DND-41 (cell line): Measurements from ENCODE around the gene MTSS2.

Experiments used
- ATAC-seq: fragments of 200-7000 bp; cut with Tn5 transposase; 3 replicates; pipeline ENCODE4 v1.9.1; 2021; ENCODE audit warnings: low read depth; ENCODE audit not compliant: insufficient read depth
- DNase-seq: peaks from one replicate; pipeline ENCODE4 v3.0.0-alpha.2; 2020
- H2AFZ ChIP-seq: 2 replicates; pipeline ENCODE4 v1.6.0; 2012; ENCODE audit warnings: low read depth, low read length
- H3K27ac ChIP-seq: 2 replicates; pipeline ENCODE4 v1.5.1; 2012; ENCODE audit warnings: low read length, inconsistent platforms
- H3K27me3 ChIP-seq: fragments of 200-600 bp; sonication (generic); 2 replicates; pipeline ENCODE4 v1.6.0; 2012; ENCODE audit warnings: low read length, mild to moderate bottlenecking, inconsistent platforms; ENCODE audit not compliant: insufficient read depth, poor library complexity
- H3K36me3 ChIP-seq: 2 replicates; pipeline ENCODE4 v1.5.1; 2012; ENCODE audit warnings: low read length, inconsistent platforms; ENCODE audit not compliant: insufficient read depth
- H3K4me1 ChIP-seq: 2 replicates; pipeline ENCODE4 v1.5.1; 2012; ENCODE audit warnings: mild to moderate bottlenecking, low read length; ENCODE audit not compliant: insufficient read depth
- H3K4me2 ChIP-seq: 2 replicates; pipeline ENCODE4 v1.6.0; 2012; ENCODE audit warnings: mild to moderate bottlenecking, moderate library complexity, low read length, inconsistent platforms; ENCODE audit not compliant: insufficient read depth
- H3K4me3 ChIP-seq, 2 experiments: fragments of 200-600 bp in 1 of 2; shearing (Covaris generic) in 1 of 2; 2 replicates each; pipeline ENCODE4 v1.5.1; 2012 to 2016; ENCODE audit warnings: inconsistent platforms in 2 of 2, low read length in 2 of 2, mild to moderate bottlenecking in 2 of 2, low read depth in 1 of 2, moderate library complexity in 1 of 2
- H3K79me2 ChIP-seq: 2 replicates; pipeline ENCODE4 v1.6.0; 2012; ENCODE audit warnings: low read length, inconsistent platforms; ENCODE audit not compliant: insufficient read depth
- H3K9ac ChIP-seq: 2 replicates; pipeline ENCODE4 v1.6.0; 2012; ENCODE audit warnings: low read depth, mild to moderate bottlenecking, inconsistent platforms, low read length, moderate library complexity
- H3K9me3 ChIP-seq: 2 replicates; pipeline ENCODE4 v1.5.1; 2012; ENCODE audit warnings: low read length, moderate library complexity, mild to moderate bottlenecking, inconsistent platforms; ENCODE audit not compliant: insufficient read depth, severe bottlenecking
- H4K20me1 ChIP-seq: 2 replicates; pipeline ENCODE4 v1.6.0; 2012; ENCODE audit warnings: low read length; ENCODE audit not compliant: insufficient read depth
- EZH2 ChIP-seq: IDR thresholded peaks from 3 replicates; pipeline ENCODE4 v1.6.1; 2012; ENCODE audit warnings: borderline replicate concordance, low read depth, mild to moderate bottlenecking, moderate library complexity, low read length, inconsistent platforms; ENCODE audit not compliant: severe bottlenecking
- TF ChIP-seq, protein P1 (sequence below): IDR thresholded peaks from 2 replicates; pipeline ENCODE4 v1.5.1; 2012; ENCODE audit warnings: borderline replicate concordance, low read length, moderate library complexity, mild to moderate bottlenecking; ENCODE audit not compliant: poor library complexity, severe bottlenecking; ENCODE audit errors: extremely low read depth

MTSS2 gene

GRCh38 chr16:70700101-70701020, 14.5 kb upstream of the MTSS2 start:
- Histone ChIP-seq H3K9ac (no peak overlapping the region), H3K36me3 (peaks cover 14% of the 10 kb centered on the region), H2AFZ (no peak overlapping the region), H3K9me3 (no peaks in the 10 kb centered on the region), H3K4me2 (no peak overlapping the region), H3K27me3 (no peaks in the 10 kb centered on the region), H3K4me1 (no peaks in the 10 kb centered on the region), H3K79me2 (no peaks in the 10 kb centered on the region), H3K4me3 (no peak overlapping the region), H4K20me1 (peaks cover 11% of the 10 kb centered on the region), H3K27ac (no peak overlapping the region)
- ATAC-seq = no peak
- TF ChIP-seq, protein P1, sequence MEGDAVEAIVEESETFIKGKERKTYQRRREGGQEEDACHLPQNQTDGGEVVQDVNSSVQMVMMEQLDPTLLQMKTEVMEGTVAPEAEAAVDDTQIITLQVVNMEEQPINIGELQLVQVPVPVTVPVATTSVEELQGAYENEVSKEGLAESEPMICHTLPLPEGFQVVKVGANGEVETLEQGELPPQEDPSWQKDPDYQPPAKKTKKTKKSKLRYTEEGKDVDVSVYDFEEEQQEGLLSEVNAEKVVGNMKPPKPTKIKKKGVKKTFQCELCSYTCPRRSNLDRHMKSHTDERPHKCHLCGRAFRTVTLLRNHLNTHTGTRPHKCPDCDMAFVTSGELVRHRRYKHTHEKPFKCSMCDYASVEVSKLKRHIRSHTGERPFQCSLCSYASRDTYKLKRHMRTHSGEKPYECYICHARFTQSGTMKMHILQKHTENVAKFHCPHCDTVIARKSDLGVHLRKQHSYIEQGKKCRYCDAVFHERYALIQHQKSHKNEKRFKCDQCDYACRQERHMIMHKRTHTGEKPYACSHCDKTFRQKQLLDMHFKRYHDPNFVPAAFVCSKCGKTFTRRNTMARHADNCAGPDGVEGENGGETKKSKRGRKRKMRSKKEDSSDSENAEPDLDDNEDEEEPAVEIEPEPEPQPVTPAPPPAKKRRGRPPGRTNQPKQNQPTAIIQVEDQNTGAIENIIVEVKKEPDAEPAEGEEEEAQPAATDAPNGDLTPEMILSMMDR = no peak
- no peak for TF ChIP-seq EZH2
- no peak for DNase-seq

DNA sequence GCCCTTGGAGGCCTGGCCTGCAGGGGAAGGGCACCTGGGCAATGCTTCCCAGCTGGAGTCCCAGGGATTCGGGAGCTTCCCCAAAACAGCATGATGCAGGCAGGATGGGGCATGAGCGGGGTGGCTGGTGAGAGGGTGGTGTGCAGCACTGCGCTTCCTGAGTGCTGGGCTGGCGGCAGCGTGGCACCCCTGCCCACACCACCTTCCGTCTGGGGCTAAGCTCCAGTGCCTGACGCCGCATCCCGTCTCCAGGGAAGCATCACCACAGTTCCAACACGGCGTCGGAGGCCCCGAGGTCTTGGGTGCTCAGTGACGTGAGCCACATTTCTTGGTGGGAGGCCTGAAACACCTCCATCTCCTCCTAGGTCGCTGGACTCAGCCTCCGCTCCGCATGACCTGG, 13.8 kb upstream of the MTSS2 start:
- no peak for DNase-seq
- Histone ChIP-seq H3K4me3 (no peak overlapping the region), H3K9ac (no peak overlapping the region), H3K36me3 (peaks cover 20% of the 10 kb centered on the region), H4K20me1 (peaks cover 7% of the 10 kb centered on the region), H3K27me3 (no peaks in the 10 kb centered on the region), H3K27ac (no peak overlapping the region), H2AFZ (no peak overlapping the region), H3K4me1 (no peaks in the 10 kb centered on the region), H3K79me2 (no peaks in the 10 kb centered on the region), H3K4me2 (no peak overlapping the region), H3K9me3 (no peaks in the 10 kb centered on the region)
- ATAC-seq = no peak
- TF ChIP-seq, protein P1 = no peak
- no peak for TF ChIP-seq EZH2

- ATAC-seq (no peak), DNase-seq (no peak)
- H3K4me3 ChIP-seq = no peak overlapping the region
- H3K9me3 ChIP-seq = no peaks in the 10 kb centered on the region
- H3K27ac ChIP-seq = no peak overlapping the region
- no peaks in the 10 kb centered on the region for H3K79me2 ChIP-seq
- no peak overlapping the region for H3K9ac ChIP-seq
- no peak overlapping the region for H2AFZ ChIP-seq
- no peak overlapping the region for H3K4me2 ChIP-seq
- H4K20me1 ChIP-seq = peaks cover 2% of the 10 kb centered on the region
- no peaks in the 10 kb centered on the region for H3K27me3 ChIP-seq
- TF ChIP-seq EZH2 = no peak
- TF ChIP-seq, protein P1 = no peak
- no peaks in the 10 kb centered on the region for H3K4me1 ChIP-seq
- peaks cover 26% of the 10 kb centered on the region for H3K36me3 ChIP-seq
Observed at GRCh38 chr16:70698901-70699300, 13.0 kb upstream of the MTSS2 start.
